ENCODE measurements around the gene FAM20B.

The FAM20B gene

GRCh38 chr1:179053486-179053885, 27.8 kb downstream of the FAM20B start:
- DNase-seq, result no peak

GRCh38 chr1:179055937-179056336, 30.2 kb downstream of the FAM20B start:
- DNase-seq, result no peak

DNA sequence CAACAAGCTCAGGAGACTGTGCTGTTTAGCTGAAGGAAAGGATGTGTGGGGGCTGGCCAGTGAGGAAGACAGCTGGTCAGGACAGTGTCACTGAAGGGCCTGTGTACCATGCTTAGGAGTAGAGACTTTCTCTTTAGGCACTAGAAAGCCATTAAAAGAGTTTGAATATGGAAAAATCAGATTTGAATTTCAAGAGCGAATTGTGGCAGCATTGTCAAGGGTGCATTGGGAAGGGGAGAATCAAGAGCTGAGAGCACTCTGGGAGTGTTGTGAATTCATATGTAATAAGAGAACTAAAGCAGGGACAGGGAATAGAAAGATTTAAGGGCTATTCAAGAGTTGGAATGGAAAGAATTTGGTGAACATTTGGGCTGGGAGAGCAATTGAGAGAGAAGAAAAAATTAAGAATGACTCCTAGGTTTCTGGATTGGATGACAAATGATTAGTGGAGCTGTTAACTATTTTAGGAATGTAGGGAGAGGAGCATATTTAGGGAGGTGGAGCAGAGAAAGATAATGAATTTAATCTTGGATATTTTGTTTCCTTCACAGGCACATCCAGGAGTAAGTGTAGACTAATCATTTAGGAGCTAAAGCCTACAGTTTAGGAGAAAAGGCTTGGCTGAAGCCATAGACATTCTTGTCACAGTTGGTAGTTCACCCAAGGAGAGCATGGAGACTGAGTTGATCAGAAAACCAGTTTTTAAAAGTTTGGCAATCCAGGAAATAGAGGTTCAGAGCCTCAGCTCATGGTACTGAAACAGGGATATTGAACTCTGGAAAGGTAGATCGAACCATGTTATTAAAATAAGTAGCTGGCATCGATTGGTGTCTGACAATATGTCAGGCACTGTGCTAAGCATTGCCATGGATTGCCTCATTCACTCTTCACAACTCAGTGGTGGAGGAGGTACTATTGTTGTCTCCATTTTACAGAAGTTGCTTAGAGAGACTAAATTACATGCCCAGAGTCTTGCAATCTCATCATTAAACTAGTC, 33.1 kb downstream of the FAM20B start:
- DNase-seq, result no peak

DNA sequence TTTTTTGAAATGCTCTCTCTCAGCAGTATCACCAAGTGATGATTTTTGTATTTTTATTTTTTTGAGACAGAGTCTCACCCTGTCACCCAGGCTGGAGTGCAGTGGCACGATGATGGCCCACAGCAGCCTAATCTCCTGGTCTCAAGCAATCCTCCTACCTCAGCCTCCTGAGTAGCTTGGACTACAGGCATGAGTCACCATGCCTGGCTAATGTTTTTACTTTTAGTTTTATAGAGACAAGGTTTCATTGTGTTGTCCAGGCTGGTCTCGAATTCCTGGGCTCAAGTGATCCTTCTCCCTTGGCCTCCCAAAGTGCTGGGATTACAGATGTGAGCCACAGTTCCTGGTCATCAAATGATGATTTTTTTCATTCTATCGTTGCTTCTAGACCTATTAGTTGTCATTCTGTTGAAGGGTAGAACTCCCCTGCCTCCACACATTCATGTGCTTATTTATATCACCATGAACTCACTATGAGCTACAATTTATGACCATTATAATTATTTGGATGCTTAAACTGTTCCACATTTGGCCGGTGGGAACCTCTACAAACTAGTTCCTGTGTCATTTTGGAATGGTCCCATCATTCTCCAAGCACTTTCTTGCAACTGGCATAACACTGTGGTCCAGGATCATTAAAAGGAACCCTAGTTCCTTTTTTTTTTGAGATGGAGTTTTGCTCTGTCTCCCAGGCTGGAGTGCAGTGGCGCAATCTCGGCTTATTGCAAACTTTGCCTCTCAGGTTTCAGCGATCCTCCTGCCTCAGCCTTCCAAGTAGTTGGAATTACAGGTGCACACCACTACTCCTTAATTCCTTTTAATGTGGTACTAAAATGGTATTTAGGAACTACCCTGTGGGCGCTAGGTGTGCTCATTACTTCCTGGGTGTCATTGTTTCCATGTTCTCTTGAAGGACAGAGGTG, 35.9 kb downstream of the FAM20B start:
- no peak for DNase-seq

DNA sequence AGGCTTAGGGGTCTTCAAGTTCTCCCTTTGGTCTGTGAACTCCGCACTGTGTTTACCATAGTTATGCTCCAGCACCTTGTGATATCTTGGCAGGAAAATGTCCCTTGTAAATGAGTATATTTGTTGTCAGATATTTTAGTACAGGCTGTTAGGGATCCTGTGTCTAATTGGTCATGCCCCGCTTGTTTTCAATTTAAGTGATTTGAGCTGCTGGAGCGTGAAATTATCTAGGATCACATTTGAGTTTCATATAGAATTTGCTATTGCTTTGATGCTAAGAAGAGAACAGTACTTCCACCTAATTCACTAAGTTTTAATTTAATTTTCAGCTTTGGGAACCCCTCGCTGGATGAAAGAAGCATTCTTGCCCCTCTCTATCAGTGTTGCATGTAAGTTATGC, 40.8 kb downstream of the FAM20B start:
- DNase-seq, result no peak

DNA sequence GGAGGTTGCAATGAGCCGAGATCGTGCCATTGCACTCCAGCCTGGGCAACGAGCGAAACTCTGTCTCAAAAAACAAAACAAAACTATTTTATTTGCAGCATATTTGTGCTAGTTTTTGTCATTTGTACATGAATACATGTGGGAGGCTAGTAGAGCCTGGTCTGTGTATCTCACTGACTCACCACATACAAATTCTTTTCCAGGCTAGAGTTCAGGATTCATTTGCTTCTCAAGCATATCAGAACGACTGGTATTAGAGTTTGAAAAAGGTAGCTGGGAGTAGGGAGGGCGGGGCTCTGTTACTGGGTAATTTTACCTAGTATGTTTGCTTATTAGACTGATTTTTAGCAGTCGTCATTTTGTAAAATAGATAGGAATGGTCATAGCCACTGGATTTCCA, 51.7 kb downstream of the FAM20B start:
- no peak for DNase-seq

- peak; percentile 39 for DNase-seq
Observed at GRCh38 chr1:179079113-179079761, 53.5 kb downstream of the FAM20B start.

- DNase-seq, result no peak
Observed at GRCh38 chr1:179080866-179081686, 55.4 kb downstream of the FAM20B start.

GRCh38 chr1:179081687-179082332, 56.1 kb downstream of the FAM20B start, which contains the start of gene TOR3A:
TSS of gene TOR3A (plus strand) at chr1:179082070. CDS start at chr1:179082129, 59 bp downstream.
- DNase-seq, result peak; percentile 44

DNA sequence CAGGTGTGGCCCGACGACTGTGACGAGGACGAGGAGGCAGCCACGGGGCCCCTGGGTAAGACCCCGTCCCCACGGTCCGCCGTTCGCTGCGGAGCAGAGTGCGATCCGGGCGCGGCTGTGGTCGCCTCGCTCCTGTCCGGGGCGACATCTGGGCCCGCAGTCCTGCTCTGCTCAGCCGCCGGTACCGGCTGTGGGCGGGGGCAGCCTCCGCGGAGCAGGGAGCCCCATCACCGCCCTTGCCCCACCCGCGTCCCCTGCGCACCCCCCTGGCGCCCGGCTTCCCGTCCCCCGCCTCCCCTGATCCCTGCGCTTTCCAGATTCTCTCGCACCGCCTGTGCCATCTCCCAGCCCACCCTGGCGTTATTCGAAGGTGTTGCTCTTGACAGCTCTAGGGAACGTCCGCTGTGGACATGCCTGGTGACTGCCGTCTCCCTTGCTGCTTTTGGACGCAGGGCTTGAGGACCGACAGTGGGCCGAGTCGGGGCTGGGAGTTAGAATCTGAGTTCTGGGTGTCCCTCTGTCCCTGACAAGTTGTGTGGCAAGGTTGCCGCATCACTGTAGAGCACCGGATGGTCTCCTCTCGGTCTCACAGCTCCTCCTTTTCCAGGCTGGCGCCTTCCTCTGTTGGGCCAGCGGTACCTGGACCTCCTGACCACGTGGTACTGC, 56.8 kb downstream of the FAM20B start:
- DNase-seq, result no peak

GRCh38 chr1:179082999-179083335, 57.3 kb downstream of the FAM20B start:
- DNase-seq, result no peak

- no peak for DNase-seq
Observed at GRCh38 chr1:179083533-179083932, 57.8 kb downstream of the FAM20B start.

- no peak for DNase-seq
Observed at GRCh38 chr1:179087665-179088064, 62.0 kb downstream of the FAM20B start.

GRCh38 chr1:179089827-179090482, 64.3 kb downstream of the FAM20B start:
- no peak for DNase-seq

DNA sequence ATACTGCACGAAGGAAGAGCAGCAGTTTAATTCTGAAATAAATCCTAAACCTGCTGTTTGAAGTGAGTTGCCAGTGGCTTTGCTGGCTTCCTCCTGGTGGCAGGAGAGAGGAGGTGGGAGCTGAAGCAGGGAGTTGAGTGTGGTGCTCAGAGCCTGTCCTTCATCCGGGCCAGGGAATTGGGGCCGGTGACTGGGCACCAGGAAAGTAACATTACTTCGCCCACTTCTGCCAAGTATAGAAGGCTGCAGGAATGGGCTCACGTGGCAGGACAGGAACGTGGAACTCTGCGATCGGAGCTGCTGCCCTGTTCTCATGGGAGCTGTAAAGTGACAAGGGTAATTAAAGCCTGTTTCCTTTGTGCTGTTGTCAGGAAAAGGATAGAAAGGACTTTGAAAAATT, 64.8 kb downstream of the FAM20B start:
- DNase-seq, result no peak

DNA sequence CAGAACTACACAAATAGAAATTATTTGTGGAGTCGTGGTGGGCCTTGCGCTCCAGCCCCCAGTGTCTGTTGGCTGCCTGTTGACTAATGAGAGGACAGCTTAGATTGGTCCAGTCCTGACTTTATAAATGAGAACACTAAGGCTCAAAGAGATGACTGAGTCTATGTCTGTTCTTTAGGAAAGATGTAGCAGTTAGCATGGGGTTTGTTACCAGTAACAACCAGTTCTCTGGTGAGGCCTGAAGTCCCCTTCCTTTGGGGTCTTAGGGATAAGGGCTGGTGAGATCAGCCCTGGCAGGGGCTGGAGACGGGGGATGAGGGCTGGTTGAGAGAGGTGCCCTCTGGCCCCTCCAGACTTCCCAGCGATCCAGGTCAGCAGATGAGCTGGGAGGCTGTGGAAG, 65.2 kb downstream of the FAM20B start:
- DNase-seq, result no peak

DNA sequence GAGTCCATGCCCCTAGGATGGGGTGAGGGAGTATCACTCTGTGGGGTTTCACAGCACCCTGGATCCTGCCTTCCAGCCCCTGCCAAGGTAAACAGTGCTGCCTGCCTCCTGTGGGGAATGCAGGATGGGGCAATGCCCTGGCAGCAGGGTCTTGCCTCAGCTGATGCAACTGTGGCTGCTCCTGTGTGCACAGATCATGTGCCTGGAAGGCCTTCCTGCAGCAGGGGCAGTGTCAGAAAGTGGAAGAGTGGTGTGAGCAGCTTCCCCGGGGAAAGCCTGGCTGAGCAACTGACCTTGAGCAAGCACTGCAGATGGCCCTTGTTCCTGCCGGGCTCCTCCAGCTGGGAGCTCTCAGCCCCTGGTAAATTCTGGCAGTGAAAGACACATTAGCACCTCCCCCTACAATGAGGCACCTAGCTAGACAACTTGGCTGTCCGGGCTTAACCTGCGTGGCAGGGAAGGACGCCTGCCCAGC, 66.0 kb downstream of the FAM20B start:
- DNase-seq, result no peak

DNA sequence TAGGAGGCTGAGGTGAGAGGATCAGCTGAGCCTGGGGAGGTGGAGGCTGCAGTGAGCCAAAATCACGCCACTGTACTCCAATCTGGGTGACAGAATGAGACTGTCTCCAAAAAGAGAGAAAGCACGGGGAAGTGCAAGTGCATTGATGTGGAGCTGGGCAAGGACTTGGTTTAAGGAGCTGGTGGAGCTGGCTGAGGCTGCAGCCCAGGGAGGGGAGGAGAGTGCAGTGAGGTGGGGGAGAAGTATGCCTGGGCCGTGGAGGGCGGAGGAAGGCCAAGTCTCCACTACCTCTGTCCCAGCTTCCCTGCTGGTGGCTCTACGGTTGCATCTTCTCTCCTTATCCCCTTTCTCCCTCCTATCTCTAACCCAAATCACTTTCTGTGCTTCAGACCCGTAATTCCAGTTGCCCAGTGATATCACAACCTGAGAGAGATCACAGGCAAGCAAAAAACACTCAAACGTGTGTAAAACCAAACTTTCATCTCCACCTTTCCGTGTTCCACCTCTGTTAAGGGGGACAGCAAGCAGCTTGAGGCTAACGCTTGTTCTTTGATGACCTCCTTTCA, 67.3 kb downstream of the FAM20B start:
- DNase-seq, result no peak

DNA sequence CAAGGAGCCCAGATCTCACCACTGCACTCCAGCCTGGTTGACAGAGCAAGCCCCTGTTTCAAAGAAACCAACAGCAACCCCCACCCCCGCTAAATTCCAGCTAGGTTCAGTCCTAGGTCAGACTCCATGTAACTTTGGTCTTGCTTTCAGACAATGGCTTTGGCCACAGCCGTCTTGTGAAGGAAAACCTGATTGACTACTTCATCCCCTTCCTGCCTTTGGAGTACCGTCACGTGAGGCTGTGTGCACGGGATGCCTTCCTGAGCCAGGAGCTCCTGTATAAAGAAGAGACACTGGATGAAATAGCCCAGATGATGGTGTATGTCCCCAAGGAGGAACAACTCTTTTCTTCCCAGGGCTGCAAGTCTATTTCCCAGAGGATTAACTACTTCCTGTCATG, 69.1 kb downstream of the FAM20B start:
- no peak for DNase-seq

- no peak for DNase-seq
Observed at GRCh38 chr1:179095377-179095776, 69.7 kb downstream of the FAM20B start.
